Endothelial cell of umbilical vein (primary cell): Measurements from ENCODE around the gene LRRC71. TPM values are rescaled to one million over a fixed set of nuclear protein-coding genes. Genes with fewer than 3 reads are reported as not detected.

Experiments
- BruUV-seq: library from RNA; stranded (reverse); fragments of 400-500 nt; replicated peaks from 2 replicates; lab custom pipeline; 2021; lab: Mats Ljungman, UMichigan
- CTCF ChIA-PET: fragments of 300-600, 350-600 bp; sonication (Branson Sonifier 250); formaldehyde crosslinking; loops from one replicate; lab custom pipeline; 2021; ENCODE audit warnings: antibody characterized with exemption, inconsistent platforms; lab: Charles Lee
- POLR2A ChIA-PET: fragments of 300-600, 350-600 bp; sonication (Branson Sonifier 250); formaldehyde crosslinking; loops from one replicate; lab custom pipeline; 2021; ENCODE audit warnings: antibody characterized with exemption, inconsistent platforms; lab: Charles Lee
- DNase-seq: peaks from one replicate; pipeline ENCODE4 v3.0.0-alpha.2; 2011; ENCODE audit warnings: low read depth, low spot score
- FAIRE-seq: peaks from 2 replicates; lab custom pipeline; 2011; peaks lifted over from hg19 to GRCh38; lab: Jason Lieb, UNC
- H2AFZ ChIP-seq: 2 replicates; pipeline ENCODE4 v1.6.0; 2012; ENCODE audit warnings: low read depth, low read length, control low read depth, inconsistent platforms
- H3K27ac ChIP-seq: 2 replicates; pipeline ENCODE4 v1.5.1; 2011; ENCODE audit warnings: low read depth, mild to moderate bottlenecking, control low read depth, low read length, moderate library complexity; ENCODE audit not compliant: insufficient read depth
- H3K27me3 ChIP-seq, 2 experiments: 2 replicates each; pipeline versions ENCODE4 v1.6.0 to v1.6.1; 2011; ENCODE audit warnings: low read length in 2 of 2, mixed read lengths in 1 of 2; ENCODE audit not compliant: control insufficient read depth in 2 of 2, insufficient read depth in 2 of 2
- H3K36me3 ChIP-seq, 2 experiments: 2 replicates in 1 of 2; 3 replicates in 1 of 2; pipeline ENCODE4 v1.5.1; 2011; ENCODE audit warnings: low read length in 2 of 2, mild to moderate bottlenecking in 1 of 2, moderate library complexity in 1 of 2; ENCODE audit not compliant: control insufficient read depth in 2 of 2, insufficient read depth in 2 of 2; ENCODE audit errors: extremely low read depth in 1 of 2
- H3K4me1 ChIP-seq: 3 replicates; pipeline ENCODE4 v1.5.1; 2011; ENCODE audit warnings: mild to moderate bottlenecking, low read length; ENCODE audit not compliant: control insufficient read depth, insufficient read depth; ENCODE audit errors: extremely low read depth
- H3K4me2 ChIP-seq: 2 replicates; pipeline ENCODE4 v1.6.1; 2011; ENCODE audit warnings: low read length, control low read depth, mixed read lengths; ENCODE audit not compliant: insufficient read depth
- H3K4me3 ChIP-seq, 3 experiments: fragments of 200-600 bp in 1 of 3; sonication (generic), shearing (Covaris generic) in 1 of 3; replicated peaks in 1 of 3; 2 replicates each; pipeline ENCODE4 v1.5.1; 2011 to 2016; ENCODE audit warnings: control low read depth in 3 of 3, low read length in 3 of 3, mild to moderate bottlenecking in 2 of 3, inconsistent platforms in 1 of 3, low read depth in 1 of 3, moderate library complexity in 1 of 3; ENCODE audit not compliant: insufficient read depth in 1 of 3
- H3K79me2 ChIP-seq: 2 replicates; pipeline ENCODE4 v1.6.0; 2012; ENCODE audit warnings: low read length, inconsistent platforms; ENCODE audit not compliant: control insufficient read depth, insufficient read depth
- H3K9ac ChIP-seq: replicated peaks from 2 replicates; pipeline ENCODE3; 2011; ENCODE audit warnings: low read length, control low read depth; ENCODE audit not compliant: insufficient read depth; ENCODE audit errors: extremely low read depth
- H3K9me1 ChIP-seq: replicated peaks from 3 replicates; pipeline ENCODE4 v1.6.0; 2011; ENCODE audit warnings: mild to moderate bottlenecking, low read length; ENCODE audit not compliant: control insufficient read depth, insufficient read depth; ENCODE audit errors: extremely low read depth
- H3K9me3 ChIP-seq: replicated peaks from 2 replicates; pipeline ENCODE4 v1.5.1; 2012; ENCODE audit warnings: low read length, inconsistent platforms; ENCODE audit not compliant: control insufficient read depth, insufficient read depth
- H4K20me1 ChIP-seq: replicated peaks from 2 replicates; pipeline ENCODE3; 2011; ENCODE audit warnings: mild to moderate bottlenecking, low read length; ENCODE audit not compliant: control insufficient read depth, insufficient read depth; ENCODE audit errors: extremely low read depth
- EZH2 ChIP-seq: IDR thresholded peaks from 2 replicates; pipeline ENCODE4 v1.6.1; 2012; ENCODE audit warnings: borderline replicate concordance, low read depth, mild to moderate bottlenecking, moderate library complexity, low read length, inconsistent platforms; ENCODE audit not compliant: severe bottlenecking
- FOS ChIP-seq: IDR thresholded peaks from 2 replicates; pipeline ENCODE4 v1.6.1; 2011; ENCODE audit warnings: mild to moderate bottlenecking, low read length, moderate library complexity, borderline replicate concordance; ENCODE audit not compliant: insufficient read depth
- GATA2 ChIP-seq: IDR thresholded peaks from 2 replicates; pipeline ENCODE4 v1.7.0; 2011; ENCODE audit warnings: low read depth, mild to moderate bottlenecking, moderate library complexity, mixed read lengths, low read length; ENCODE audit not compliant: insufficient read length, insufficient read depth
- JUN ChIP-seq: IDR thresholded peaks from 2 replicates; pipeline ENCODE4 v1.6.1; 2011; ENCODE audit warnings: borderline replicate concordance, low read depth; ENCODE audit not compliant: insufficient read length, insufficient read depth
- MYC ChIP-seq: IDR thresholded peaks from one replicate; pipeline ENCODE4 v1.6.1; 2011; ENCODE audit warnings: mild to moderate bottlenecking, low read depth, low read length
- POLR2A ChIP-seq: IDR thresholded peaks from 2 replicates; pipeline ENCODE4 v1.6.1; 2012; ENCODE audit warnings: low read depth, mild to moderate bottlenecking, control low read depth, low read length
- POLR2AphosphoS5 ChIP-seq: IDR thresholded peaks from 2 replicates; pipeline ENCODE4 v1.6.1; 2012; ENCODE audit warnings: low read depth, mild to moderate bottlenecking, control low read depth, low read length, moderate library complexity; ENCODE audit not compliant: insufficient read depth
- dilution Hi-C: fragments of 300-500 bp; cut with MboI; formaldehyde crosslinking; loops from one replicate; pipeline ENCODE4 v1.15.0; 2019; ENCODE audit warnings: low sequenced_read_pairs; ENCODE audit not compliant: extremely low pct_ligation_motif_present
- intact Hi-C: fragments of 100-400 bp; cut with micrococcal nuclease; formaldehyde crosslinking; loops from one replicate; pipeline ENCODE4 v1.10.0; 2022
- polyA plus RNA-seq, 4 experiments: library from polyadenylated mRNA; depleted of rRNA in 3 of 4; stranded (reverse) in 3 of 4; unstranded in 1 of 4; fragments of >200 nt; gene quantifications; 2 replicates each; pipeline versions ENCODE4 v1.2.1 to v1.2.3, GENCODE V29; 2011 to 2012; ENCODE audit warnings: missing spikeins in 1 of 4
- total RNA-seq: library from RNA; stranded (reverse); gene quantifications from 2 replicates; pipeline ENCODE4 v1.2.3, GENCODE V29; 2021
- TF ChIP-seq, protein P1 (sequence below), 2 donors: IDR thresholded peaks; 1 replicate in 1 of 2; 2 replicates in 1 of 2; pipeline ENCODE4 v1.5.1; 2011; ENCODE audit warnings: low read length in 2 of 2, mild to moderate bottlenecking in 2 of 2, moderate library complexity in 2 of 2, control low read depth in 1 of 2, inconsistent platforms in 1 of 2, low read depth in 1 of 2; ENCODE audit not compliant: insufficient read depth in 1 of 2; ENCODE audit errors: extremely low read depth in 1 of 2
- TF ChIP-seq, protein P2 (sequence below): IDR thresholded peaks from 2 replicates; pipeline ENCODE4 v1.6.1; 2011; ENCODE audit not compliant: insufficient read depth, insufficient read length

Gene LRRC71
- total and polyA plus RNA-seq, 2 donors (not counting 3 experiments of a cell fraction or from before 2014, with no cell fraction given): 0.35 to 0.66 TPM

DNA sequence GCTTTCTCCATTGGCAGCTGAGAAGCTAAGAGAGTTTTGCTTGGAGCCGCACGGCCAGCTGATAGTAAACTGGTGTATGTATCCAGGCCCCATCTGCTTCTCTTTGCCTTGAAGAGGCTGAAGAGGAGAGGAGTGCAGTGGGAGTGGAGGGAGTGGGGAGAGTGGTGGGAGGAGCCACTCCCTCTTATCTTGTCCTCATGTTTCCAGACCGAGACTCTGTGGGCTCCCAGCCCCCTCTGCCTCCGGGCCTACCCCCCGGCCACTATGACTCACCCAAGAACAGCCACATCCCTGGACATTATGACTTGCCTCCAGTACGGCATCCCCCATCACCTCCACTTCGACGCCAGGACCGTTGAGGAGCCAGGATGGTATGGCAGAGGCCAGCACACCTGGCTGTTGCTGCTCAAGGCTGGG lies 6.0 kb upstream of the LRRC71 start:
- no peak overlapping the region for H3K9ac ChIP-seq
- POLR2A ChIA-PET: no interaction called here
- TF ChIP-seq FOS (no peak), MYC (no peak), JUN (no peak), POLR2AphosphoS5 (no peak), GATA2 (no peak), EZH2 (no peak), POLR2A (no peak)
- TF ChIP-seq, protein P1, sequence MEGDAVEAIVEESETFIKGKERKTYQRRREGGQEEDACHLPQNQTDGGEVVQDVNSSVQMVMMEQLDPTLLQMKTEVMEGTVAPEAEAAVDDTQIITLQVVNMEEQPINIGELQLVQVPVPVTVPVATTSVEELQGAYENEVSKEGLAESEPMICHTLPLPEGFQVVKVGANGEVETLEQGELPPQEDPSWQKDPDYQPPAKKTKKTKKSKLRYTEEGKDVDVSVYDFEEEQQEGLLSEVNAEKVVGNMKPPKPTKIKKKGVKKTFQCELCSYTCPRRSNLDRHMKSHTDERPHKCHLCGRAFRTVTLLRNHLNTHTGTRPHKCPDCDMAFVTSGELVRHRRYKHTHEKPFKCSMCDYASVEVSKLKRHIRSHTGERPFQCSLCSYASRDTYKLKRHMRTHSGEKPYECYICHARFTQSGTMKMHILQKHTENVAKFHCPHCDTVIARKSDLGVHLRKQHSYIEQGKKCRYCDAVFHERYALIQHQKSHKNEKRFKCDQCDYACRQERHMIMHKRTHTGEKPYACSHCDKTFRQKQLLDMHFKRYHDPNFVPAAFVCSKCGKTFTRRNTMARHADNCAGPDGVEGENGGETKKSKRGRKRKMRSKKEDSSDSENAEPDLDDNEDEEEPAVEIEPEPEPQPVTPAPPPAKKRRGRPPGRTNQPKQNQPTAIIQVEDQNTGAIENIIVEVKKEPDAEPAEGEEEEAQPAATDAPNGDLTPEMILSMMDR (IDR thresholded peaks at IDR 0.05; ENCODE audit: extremely low read depth in 1 of 2, insufficient read depth in 1 of 2, low read depth in 1 of 2, low read length in 2 of 2): no peak
- TF ChIP-seq, protein P2, sequence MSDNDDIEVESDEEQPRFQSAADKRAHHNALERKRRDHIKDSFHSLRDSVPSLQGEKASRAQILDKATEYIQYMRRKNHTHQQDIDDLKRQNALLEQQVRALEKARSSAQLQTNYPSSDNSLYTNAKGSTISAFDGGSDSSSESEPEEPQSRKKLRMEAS: no peak
- H3K36me3 ChIP-seq: peaks cover 0 to 54% of the 10 kb centered on the region in 2 experiments
- no peak overlapping the region for H2AFZ ChIP-seq
- BruUV-seq: no TSS peak
- H3K27ac ChIP-seq: no peak overlapping the region
- no peak for DNase-seq
- CTCF ChIA-PET: interaction anchor here (1.0 to 1.3 kb wide), 2 partner anchors 20 to 225 kb away, joined by 3 to 5 read pairs; no protein-coding TSS in a partner anchor
- no peaks in the 10 kb centered on the region for H3K9me3 ChIP-seq
- intact Hi-C loops: no loop called here
- peaks cover 11% of the 10 kb centered on the region for H3K79me2 ChIP-seq
- H3K4me3 ChIP-seq: no peak overlapping the region
- no peak for FAIRE-seq
- no peaks in the 10 kb centered on the region for H3K9me1 ChIP-seq
- H4K20me1 ChIP-seq: no peaks in the 10 kb centered on the region
- no peaks in the 10 kb centered on the region for H3K4me1 ChIP-seq
- no peak overlapping the region for H3K4me2 ChIP-seq
- H3K27me3 ChIP-seq: no peaks in the 10 kb centered on the region
- dilution Hi-C loops: no loop called here
